Stimulated activated CD4-positive, alpha-beta T cell treated with anti-CD3 and anti-CD28 coated beads, Interleukin-15, amount 100 ng/mL, for 24 hours (primary cell): ENCODE results near the gene FAM114A1.
A peak's percentile ranks its signal among the peaks of the same experiment; 100 is the strongest.
"Not testable (repeated sequence)": the region's sequence is repeated elsewhere in the genome, so short reads cannot be mapped to it uniquely, and the experiment has no call there.

ENCODE experiments used
- DNase-seq: peaks from one replicate; pipeline ENCODE4 v3.0.0-alpha.2; 2020

FAM114A1 gene

GRCh38 chr4:38979081-38979480, 111.5 kb downstream of the FAM114A1 start:
- no peak for DNase-seq

- no peak for DNase-seq
Observed at GRCh38 chr4:38979511-38980230, 112.1 kb downstream of the FAM114A1 start.

GRCh38 chr4:38980903-38981676, 113.5 kb downstream of the FAM114A1 start:
- DNase-seq: peak; percentile 24

- DNase-seq: no peak
Observed at GRCh38 chr4:38982361-38983095, 114.9 kb downstream of the FAM114A1 start.

GRCh38 chr4:38983291-38983690, 115.7 kb downstream of the FAM114A1 start:
- DNase-seq: no peak

- peak; percentile 18 for DNase-seq
Observed at GRCh38 chr4:38983787-38984598, 116.4 kb downstream of the FAM114A1 start.

- DNase-seq: no peak
Observed at GRCh38 chr4:38985410-38986100, 117.9 kb downstream of the FAM114A1 start.

GRCh38 chr4:38987491-38987890, 119.9 kb downstream of the FAM114A1 start:
- DNase-seq: no peak

GRCh38 chr4:38988353-38988752, 120.7 kb downstream of the FAM114A1 start:
- DNase-seq: not testable (repeated sequence)

- no peak for DNase-seq
Observed at GRCh38 chr4:38989487-38989886, 121.9 kb downstream of the FAM114A1 start.

GRCh38 chr4:38990241-38990640, 122.6 kb downstream of the FAM114A1 start:
- no peak for DNase-seq

GRCh38 chr4:38993683-38994082, 126.1 kb downstream of the FAM114A1 start:
- no peak for DNase-seq

- no peak for DNase-seq
Observed at GRCh38 chr4:38994135-38994534, 126.5 kb downstream of the FAM114A1 start.
